KMS-11 (cell line): ENCODE data around the gene PPHLN1.
"Not testable (repeated sequence)": the region's sequence is repeated elsewhere in the genome, so short reads cannot be mapped to it uniquely, and the experiment has no call there.

Source experiments
- H2AFZ ChIP-seq: fragments of 200-600 bp; sonication (generic); 2 replicates; pipeline ENCODE4 v1.6.1; 2016; ENCODE audit warnings: antibody characterized with exemption, mixed run types, low read depth
- H3K27ac ChIP-seq: fragments of 200-600 bp; sonication (generic); 2 replicates; pipeline ENCODE4 v1.6.1; 2016; ENCODE audit warnings: mild to moderate bottlenecking, mixed run types
- H3K27me3 ChIP-seq: fragments of 200-600 bp; sonication (generic); 2 replicates; pipeline ENCODE4 v1.6.1; 2017; ENCODE audit warnings: mild to moderate bottlenecking, low read depth, mixed run types, moderate library complexity; ENCODE audit not compliant: insufficient read depth
- H3K36me3 ChIP-seq: fragments of 200-600 bp; sonication (generic); 2 replicates; pipeline ENCODE4 v1.6.1; 2017; ENCODE audit warnings: mild to moderate bottlenecking, mixed run types; ENCODE audit not compliant: insufficient read depth
- H3K4me1 ChIP-seq: fragments of 200-600 bp; sonication (generic); 2 replicates; pipeline ENCODE4 v1.6.1; 2016; ENCODE audit warnings: mild to moderate bottlenecking, low read depth, mixed run types; ENCODE audit not compliant: poor library complexity, severe bottlenecking
- H3K4me2 ChIP-seq: fragments of 200-600 bp; sonication (generic); 2 replicates; pipeline ENCODE4 v1.7.0; 2016; ENCODE audit warnings: mild to moderate bottlenecking, mixed run types
- H3K4me3 ChIP-seq: fragments of 200-600 bp; sonication (generic); IDR thresholded peaks from 2 replicates; pipeline ENCODE4 v1.6.1; 2017; ENCODE audit warnings: low read depth, low read length, mixed read lengths; ENCODE audit not compliant: insufficient read depth
- H3K79me2 ChIP-seq: fragments of 200-600 bp; sonication (generic); 2 replicates; pipeline ENCODE4 v1.6.1; 2016; ENCODE audit warnings: low read depth, mixed run types; ENCODE audit not compliant: insufficient read depth
- H3K9ac ChIP-seq: fragments of 200-600 bp; sonication (generic); 2 replicates; pipeline ENCODE4 v1.6.1; 2016; ENCODE audit warnings: mild to moderate bottlenecking, mixed run types
- H4K20me1 ChIP-seq: fragments of 200-600 bp; sonication (generic); 2 replicates; pipeline ENCODE4 v1.6.1; 2016; ENCODE audit warnings: mild to moderate bottlenecking, mixed run types; ENCODE audit not compliant: insufficient read depth
- CTCF ChIP-seq: fragments of 200-600 bp; sonication (generic); conservative IDR thresholded peaks from 2 replicates; pipeline ENCODE4 v1.6.1; 2017; ENCODE audit warnings: low read depth, mild to moderate bottlenecking, antibody characterized with exemption, low read length, moderate library complexity, mixed read lengths

The PPHLN1 gene

GRCh38 chr12:42386308-42386707, 60.3 kb downstream of the PPHLN1 start:
- Histone ChIP-seq H3K4me1 (no peaks in the 10 kb centered on the region), H3K27me3 (no peaks in the 10 kb centered on the region), H3K4me2 (no peak overlapping the region), H3K36me3 (no peaks in the 10 kb centered on the region), H2AFZ (no peak overlapping the region), H3K79me2 (no peaks in the 10 kb centered on the region), H3K27ac (no peak overlapping the region), H3K9ac (no peak overlapping the region), H4K20me1 (no peaks in the 10 kb centered on the region), H3K4me3 (no peak overlapping the region)
- TF ChIP-seq CTCF = no peak

GRCh38 chr12:42388086-42388485, 62.1 kb downstream of the PPHLN1 start:
- H3K4me2 ChIP-seq, H3K4me3 ChIP-seq, H3K4me1 ChIP-seq, H2AFZ ChIP-seq, H4K20me1 ChIP-seq, H3K36me3 ChIP-seq, H3K27me3 ChIP-seq, H3K79me2 ChIP-seq, H3K9ac ChIP-seq, H3K27ac ChIP-seq: not testable (repeated sequence)

GRCh38 chr12:42394429-42394828, 68.5 kb downstream of the PPHLN1 start:
- H3K4me2 ChIP-seq = no peak overlapping the region
- H2AFZ ChIP-seq = no peak overlapping the region
- no peaks in the 10 kb centered on the region for H3K27me3 ChIP-seq
- no peak for TF ChIP-seq CTCF
- H4K20me1 ChIP-seq = no peaks in the 10 kb centered on the region
- H3K9ac ChIP-seq = no peak overlapping the region
- no peaks in the 10 kb centered on the region for H3K79me2 ChIP-seq
- H3K4me1 ChIP-seq = no peaks in the 10 kb centered on the region
- no peak overlapping the region for H3K4me3 ChIP-seq
- no peak overlapping the region for H3K27ac ChIP-seq
- H3K36me3 ChIP-seq = no peaks in the 10 kb centered on the region; the same call in 1 of the 2 replicates

DNA sequence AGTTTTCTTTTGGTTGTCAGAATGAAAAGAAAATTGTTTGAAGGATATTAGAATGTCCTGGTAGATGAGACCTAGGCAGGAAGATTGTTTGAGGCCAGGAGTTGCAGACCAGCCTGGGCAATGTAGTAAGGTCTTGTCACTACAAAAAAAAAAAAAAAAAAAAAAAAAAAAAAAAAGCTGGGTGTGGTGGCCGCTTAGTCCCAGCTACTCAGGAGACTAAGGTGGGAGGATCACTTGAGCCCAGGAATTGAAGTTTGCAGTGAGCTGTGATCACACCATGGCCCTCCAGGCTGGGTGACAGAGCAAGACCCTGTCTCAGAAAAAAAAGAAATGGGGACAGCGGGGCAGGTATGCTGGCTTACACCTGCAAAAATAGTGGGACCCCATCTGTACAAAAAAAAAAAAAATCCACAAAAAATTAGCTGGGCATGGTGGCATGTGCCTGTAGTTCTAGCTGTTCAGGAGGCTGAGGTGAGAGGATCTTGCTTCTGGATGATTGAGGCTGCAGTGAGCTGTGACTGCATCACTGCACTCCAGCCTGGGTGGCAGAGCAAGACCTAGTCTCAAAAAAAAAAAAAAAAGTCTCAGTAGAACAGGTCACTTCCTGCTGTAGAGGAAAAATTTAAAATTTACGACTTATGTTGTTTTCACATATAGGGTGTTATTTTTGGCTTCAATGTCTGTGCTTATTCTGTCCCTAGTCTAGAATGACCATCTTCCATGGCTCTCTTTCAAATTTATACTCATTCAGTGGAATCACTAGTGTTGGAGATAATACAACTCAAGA, 70.7 kb downstream of the PPHLN1 start:
- H3K27me3 ChIP-seq = no peaks in the 10 kb centered on the region
- H3K4me1 ChIP-seq = no peaks in the 10 kb centered on the region
- H3K4me2 ChIP-seq = no peak overlapping the region
- H3K27ac ChIP-seq = no peak overlapping the region
- H3K4me3 ChIP-seq = no peak overlapping the region
- no peaks in the 10 kb centered on the region for H4K20me1 ChIP-seq
- no peak overlapping the region for H2AFZ ChIP-seq
- H3K79me2 ChIP-seq = no peaks in the 10 kb centered on the region
- H3K9ac ChIP-seq = no peak overlapping the region
- no peak for TF ChIP-seq CTCF
- peaks cover 3% of the 10 kb centered on the region for H3K36me3 ChIP-seq

GRCh38 chr12:42402821-42403411, 76.9 kb downstream of the PPHLN1 start:
- Histone ChIP-seq H3K9ac (no peak overlapping the region), H2AFZ (no peak overlapping the region), H3K27me3 (no peaks in the 10 kb centered on the region), H3K4me3 (no peak overlapping the region), H3K4me2 (no peak overlapping the region), H3K36me3 (peaks cover 3% of the 10 kb centered on the region; the same call in 1 of the 2 replicates), H3K4me1 (no peaks in the 10 kb centered on the region), H4K20me1 (no peaks in the 10 kb centered on the region), H3K79me2 (no peaks in the 10 kb centered on the region), H3K27ac (no peak overlapping the region)
- TF ChIP-seq CTCF = no peak
